Stimulated activated naive B cell treated with anti-CD40 and anti-IgM and Interleukin-4, amounts not matched to agents 10 μg/mL and 1 μg/mL and 100 μg/mL, for 72 hours (primary cell): ENCODE results near the gene TRABD2B.

Experiments used
- ATAC-seq, 2 donors: fragments of 150-1000 bp; cut with Tn5 transposase; replicated peaks; 2 replicates each; pipeline ENCODE4 v1.10.0; 2021; ENCODE audit warnings: moderate library complexity in 1 of 2
- DNase-seq: peaks from one replicate; pipeline ENCODE4 v3.0.0; 2021
- H3K27ac Mint-ChIP-seq: one replicate; pipeline ENCODE4 v1.8.0; 2022; ENCODE audit warnings: mild to moderate bottlenecking, mixed read lengths
- H3K27me3 Mint-ChIP-seq, 2 donors: one replicate each; pipeline ENCODE4 v1.8.0; 2022; ENCODE audit warnings: mixed read lengths in 2 of 2
- H3K36me3 Mint-ChIP-seq, 2 donors: one replicate each; pipeline ENCODE4 v1.8.0; 2022; ENCODE audit warnings: mixed read lengths in 2 of 2, mild to moderate bottlenecking in 1 of 2
- H3K4me1 Mint-ChIP-seq, 2 donors: one replicate each; pipeline ENCODE4 v1.8.0; 2022; ENCODE audit warnings: mixed read lengths in 2 of 2, mild to moderate bottlenecking in 1 of 2
- H3K4me3 Mint-ChIP-seq, 2 donors: one replicate each; pipeline ENCODE4 v1.8.0; 2022; ENCODE audit warnings: mild to moderate bottlenecking in 2 of 2, mixed read lengths in 2 of 2, moderate library complexity in 1 of 2
- H3K9me3 Mint-ChIP-seq, 2 donors: one replicate each; pipeline ENCODE4 v1.8.0; 2022; ENCODE audit warnings: mixed read lengths in 2 of 2, mild to moderate bottlenecking in 1 of 2

TRABD2B gene

GRCh38 chr1:47725511-47725991 is 271.6 kb downstream of the TRABD2B start:
- Mint-ChIP-seq H3K27ac (no peak overlapping the region), H3K27me3 (peaks cover 46 to 70% of the 10 kb centered on the region in 2 donors), H3K36me3 (no peaks in the 10 kb centered on the region), H3K4me3 (no peak overlapping the region), H3K4me1 (peaks cover 7 to 8% of the 10 kb centered on the region in 2 donors), H3K9me3 (peaks cover 0 to 4% of the 10 kb centered on the region in 2 donors)
- ATAC-seq: peak in 1 of 2 donors; percentile 22
- no peak for DNase-seq

DNA sequence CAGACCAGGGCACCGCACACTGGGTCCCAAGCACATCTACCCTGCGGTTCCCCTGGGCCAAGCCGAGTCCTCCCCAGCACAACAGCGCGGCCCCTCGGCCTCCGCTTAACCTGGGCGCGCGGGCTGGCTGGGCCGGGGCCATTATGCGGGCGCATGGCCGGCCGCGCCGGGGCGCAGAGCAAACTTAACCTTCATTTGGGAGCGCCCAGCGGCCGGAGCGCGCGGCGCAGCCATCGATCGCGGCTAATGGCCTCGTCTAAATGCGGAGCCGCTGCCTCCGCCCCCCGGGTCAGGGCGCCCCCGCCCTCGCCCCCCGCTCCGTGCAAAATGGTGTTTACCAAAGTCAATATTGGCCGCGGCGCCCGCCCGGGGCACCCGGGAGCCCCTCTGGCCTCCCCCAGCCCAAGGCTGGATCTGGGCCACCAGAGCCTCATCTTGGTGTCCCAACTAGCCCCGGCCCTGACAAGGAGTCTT is 272.1 kb downstream of the TRABD2B start:
- DNase-seq (no peak), ATAC-seq (no peak)
- Mint-ChIP-seq H3K36me3 (no peaks in the 10 kb centered on the region), H3K27me3 (peaks cover 49 to 70% of the 10 kb centered on the region in 2 donors), H3K4me3 (no peak overlapping the region), H3K27ac (no peak overlapping the region), H3K4me1 (peaks cover 7 to 8% of the 10 kb centered on the region in 2 donors), H3K9me3 (peaks cover 0 to 4% of the 10 kb centered on the region in 2 donors)

DNA sequence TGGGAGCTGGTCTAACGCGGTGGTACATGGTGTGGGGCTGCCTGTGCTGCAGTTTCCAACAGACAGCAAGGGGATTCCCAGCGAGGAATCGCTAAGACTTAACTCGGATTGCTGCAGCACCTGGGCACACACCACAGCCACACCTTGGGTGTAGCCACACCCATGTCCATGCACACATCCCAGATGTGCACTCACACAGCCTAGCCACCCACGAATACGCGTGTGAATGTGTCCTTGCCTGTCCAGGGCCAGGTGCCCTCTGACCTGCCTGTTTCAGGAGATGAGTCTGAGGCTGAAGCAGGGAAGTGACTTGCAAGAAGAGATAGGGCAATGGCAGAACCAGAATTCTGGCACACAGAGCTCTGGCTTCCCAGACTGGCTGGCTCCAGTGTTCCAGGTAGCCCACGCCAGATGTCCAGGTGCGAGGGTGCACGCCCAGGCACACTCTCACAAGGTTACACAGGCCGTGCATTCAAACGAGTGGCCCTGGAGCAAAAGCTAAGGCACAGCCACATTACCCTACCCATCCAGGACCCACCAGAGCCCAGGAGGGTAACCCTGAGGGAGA is 272.7 kb downstream of the TRABD2B start:
- Mint-ChIP-seq H3K27ac (no peak overlapping the region), H3K9me3 (peaks cover 0 to 4% of the 10 kb centered on the region in 2 donors), H3K27me3 (peaks cover 53 to 76% of the 10 kb centered on the region in 2 donors), H3K4me1 (peaks cover 7 to 8% of the 10 kb centered on the region in 2 donors), H3K4me3 (no peak overlapping the region), H3K36me3 (no peaks in the 10 kb centered on the region)
- DNase-seq (no peak), ATAC-seq (no peak)

GRCh38 chr1:47722909-47723580 is 274.1 kb downstream of the TRABD2B start:
- Mint-ChIP-seq H3K27me3 (peaks cover 53 to 72% of the 10 kb centered on the region in 2 donors), H3K4me1 (peaks cover 6 to 8% of the 10 kb centered on the region in 2 donors), H3K36me3 (no peaks in the 10 kb centered on the region), H3K27ac (no peak overlapping the region), H3K9me3 (no peaks in the 10 kb centered on the region), H3K4me3 (no peak overlapping the region)
- no peak for ATAC-seq
- no peak for DNase-seq

GRCh38 chr1:47722101-47722500 is 275.1 kb downstream of the TRABD2B start:
- Mint-ChIP-seq H3K36me3 (no peaks in the 10 kb centered on the region), H3K27me3 (peaks cover 48 to 68% of the 10 kb centered on the region in 2 donors)

DNA sequence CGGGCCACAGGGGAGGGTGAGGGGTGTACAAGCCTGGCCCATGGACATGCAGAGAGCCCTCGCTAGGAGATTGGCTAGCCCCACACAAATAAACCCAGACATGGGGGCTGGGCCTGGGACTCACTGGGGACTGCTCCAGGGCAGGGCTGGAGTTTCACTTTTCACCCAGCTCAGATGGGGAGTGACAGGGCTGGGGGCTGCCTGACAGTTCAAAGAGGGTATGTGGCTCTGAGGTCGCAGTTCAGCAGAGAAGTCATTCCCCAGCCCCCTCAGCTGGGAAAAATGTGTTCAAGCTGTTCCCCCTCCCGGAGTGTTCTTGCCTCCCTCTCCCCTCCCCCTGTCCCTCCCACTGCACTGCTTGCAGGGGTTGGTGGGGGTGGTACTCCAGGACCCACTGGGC is 277.1 kb downstream of the TRABD2B start:
- Mint-ChIP-seq H3K27ac (no peak overlapping the region), H3K9me3 (no peaks in the 10 kb centered on the region), H3K4me3 (no peak overlapping the region), H3K27me3 (peaks cover 55 to 65% of the 10 kb centered on the region in 2 donors), H3K4me1 (no peaks in the 10 kb centered on the region), H3K36me3 (no peaks in the 10 kb centered on the region)
- DNase-seq: no peak
- no peak for ATAC-seq

More at GRCh38 chr1:47722101-47722500, 275.1 kb downstream of the TRABD2B start:
- ATAC-seq (no peak), DNase-seq (no peak)
- H3K4me1 Mint-ChIP-seq: peaks cover 6 to 8% of the 10 kb centered on the region in 2 donors
- H3K27ac Mint-ChIP-seq: no peak overlapping the region
- H3K9me3 Mint-ChIP-seq: no peaks in the 10 kb centered on the region
- H3K4me3 Mint-ChIP-seq: no peak overlapping the region

GRCh38 chr1:47717341-47717740 is 279.8 kb downstream of the TRABD2B start:
- no peaks in the 10 kb centered on the region for H3K36me3 Mint-ChIP-seq
- ATAC-seq (no peak), DNase-seq (no peak)
- peaks cover 60 to 65% of the 10 kb centered on the region in 2 donors for H3K27me3 Mint-ChIP-seq
- no peaks in the 10 kb centered on the region for H3K9me3 Mint-ChIP-seq
- no peaks in the 10 kb centered on the region for H3K4me1 Mint-ChIP-seq
- H3K27ac Mint-ChIP-seq: no peak overlapping the region
- H3K4me3 Mint-ChIP-seq: no peak overlapping the region

GRCh38 chr1:47713975-47714767 is 283.0 kb downstream of the TRABD2B start:
- Mint-ChIP-seq H3K36me3 (no peaks in the 10 kb centered on the region), H3K27me3 (peaks cover 58 to 73% of the 10 kb centered on the region in 2 donors), H3K4me3 (no peak overlapping the region), H3K27ac (no peak overlapping the region), H3K9me3 (no peaks in the 10 kb centered on the region), H3K4me1 (peaks cover 6 to 17% of the 10 kb centered on the region in 2 donors)
- ATAC-seq (no peak), DNase-seq (no peak)

GRCh38 chr1:47713333-47713953 is 283.7 kb downstream of the TRABD2B start:
- no peaks in the 10 kb centered on the region for H3K9me3 Mint-ChIP-seq
- no peak overlapping the region for H3K4me3 Mint-ChIP-seq
- no peaks in the 10 kb centered on the region for H3K36me3 Mint-ChIP-seq
- no peak overlapping the region for H3K27ac Mint-ChIP-seq
- DNase-seq (no peak), ATAC-seq (no peak)
- peaks cover 66 to 80% of the 10 kb centered on the region in 2 donors for H3K27me3 Mint-ChIP-seq
- H3K4me1 Mint-ChIP-seq: peaks cover 9 to 24% of the 10 kb centered on the region in 2 donors

GRCh38 chr1:47712596-47713299 is 284.4 kb downstream of the TRABD2B start:
- DNase-seq (no peak), ATAC-seq (no peak)
- H3K27me3 Mint-ChIP-seq: peaks cover 71 to 85% of the 10 kb centered on the region in 2 donors
- no peak overlapping the region for H3K27ac Mint-ChIP-seq
- H3K4me3 Mint-ChIP-seq: no peak overlapping the region
- H3K9me3 Mint-ChIP-seq: no peaks in the 10 kb centered on the region
- H3K4me1 Mint-ChIP-seq: peaks cover 11 to 31% of the 10 kb centered on the region in 2 donors
- no peaks in the 10 kb centered on the region for H3K36me3 Mint-ChIP-seq

DNA sequence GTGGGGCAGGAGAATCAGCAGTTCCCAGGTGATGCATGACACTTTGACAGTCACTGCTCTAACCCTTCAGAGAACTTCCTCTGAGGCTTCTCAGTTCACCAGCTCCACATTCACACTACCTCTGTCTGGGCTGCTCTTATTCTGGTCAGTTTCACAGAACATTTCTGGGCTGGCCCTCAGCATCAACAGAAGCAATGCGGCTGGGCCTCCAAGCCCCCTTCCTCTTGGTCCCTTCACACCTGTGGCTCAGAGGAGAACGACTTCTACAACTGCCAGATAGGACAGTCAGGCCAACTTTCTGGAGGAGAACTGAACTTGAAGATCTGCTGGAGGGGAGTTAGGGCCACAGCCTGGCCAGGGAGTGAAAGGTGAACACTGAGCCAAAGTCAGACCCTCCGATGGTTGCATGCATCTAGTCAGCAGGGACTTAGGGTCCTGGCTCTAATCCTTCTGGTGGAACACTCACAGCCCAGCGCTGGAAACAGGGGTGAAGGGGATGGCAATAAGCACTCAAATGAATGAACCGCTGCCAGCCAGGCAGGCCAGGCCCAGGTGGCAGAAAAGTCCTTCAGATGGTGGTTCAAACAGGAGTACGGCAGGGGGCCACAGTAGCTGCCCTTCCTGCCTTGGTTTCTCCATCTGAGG is 285.2 kb downstream of the TRABD2B start:
- Mint-ChIP-seq H3K27me3 (peaks cover 77 to 87% of the 10 kb centered on the region in 2 donors), H3K27ac (no peak overlapping the region), H3K9me3 (no peaks in the 10 kb centered on the region), H3K4me1 (peaks cover 11 to 31% of the 10 kb centered on the region in 2 donors), H3K4me3 (no peak overlapping the region), H3K36me3 (no peaks in the 10 kb centered on the region)
- ATAC-seq: no peak
- DNase-seq: no peak

GRCh38 chr1:47711184-47711847 is 285.9 kb downstream of the TRABD2B start:
- DNase-seq (no peak), ATAC-seq (no peak)
- Mint-ChIP-seq H3K9me3 (no peaks in the 10 kb centered on the region), H3K4me3 (no peak overlapping the region), H3K27me3 (peaks cover 71 to 81% of the 10 kb centered on the region in 2 donors), H3K36me3 (no peaks in the 10 kb centered on the region), H3K27ac (peak overlapping the region; percentile 31), H3K4me1 (peaks cover 11 to 31% of the 10 kb centered on the region in 2 donors)
